Progenitor cell of endocrine pancreas (in vitro differentiated cells): Measurements from ENCODE around the gene OR12D1. TPM values are rescaled to one million over a fixed set of nuclear protein-coding genes. Genes with fewer than 3 reads are reported as not detected.

Source experiments
- DNase-seq: peaks from one replicate; pipeline ENCODE4 v3.0.0; 2021; ENCODE audit warnings: low spot score; ENCODE audit not compliant: unreplicated experiment
- H3K27ac Mint-ChIP-seq: 2 replicates; pipeline ENCODE4 v1.8.0; 2021; ENCODE audit warnings: mild to moderate bottlenecking, moderate library complexity, mixed read lengths
- H3K27me3 Mint-ChIP-seq: 2 replicates; pipeline ENCODE4 v1.8.0; 2021; ENCODE audit warnings: mixed read lengths
- H3K36me3 Mint-ChIP-seq: 2 replicates; pipeline ENCODE4 v1.8.0; 2022; ENCODE audit warnings: mixed read lengths; ENCODE audit not compliant: insufficient read depth
- H3K4me1 Mint-ChIP-seq: 2 replicates; pipeline ENCODE4 v1.8.0; 2021; ENCODE audit warnings: low read depth, mixed read lengths
- H3K4me3 Mint-ChIP-seq: 2 replicates; pipeline ENCODE4 v1.8.0; 2021; ENCODE audit warnings: low read depth, mild to moderate bottlenecking, moderate library complexity, mixed read lengths
- H3K9me3 Mint-ChIP-seq: 2 replicates; pipeline ENCODE4 v1.8.0; 2021; ENCODE audit warnings: low read depth, mixed read lengths
- CTCF ChIP-seq: fragments of 200-600 bp; sonication (generic); IDR thresholded peaks from one replicate; pipeline ENCODE4 v1.5.0; 2021; ENCODE audit warnings: antibody characterized with exemption, mild to moderate bottlenecking; ENCODE audit not compliant: unreplicated experiment
- total RNA-seq: library from RNA; stranded (reverse); gene quantifications from 2 replicates; pipeline ENCODE4 v1.2.1, GENCODE V29; 2021

OR12D1 gene
- total RNA-seq, 1 donor from 2014 or later, result not detected

- Mint-ChIP-seq H3K4me3 (no peak overlapping the region), H3K36me3 (no peaks in the 10 kb centered on the region), H3K27ac (no peak overlapping the region), H3K9me3 (no peaks in the 10 kb centered on the region), H3K4me1 (peaks cover 4% of the 10 kb centered on the region), H3K27me3 (peaks cover 13% of the 10 kb centered on the region)
- no peak for DNase-seq
- TF ChIP-seq CTCF, result no peak
These were observed 50.6 kb downstream of the OR12D1 start for GRCh38 chr6:29465279-29465678.

- H3K27me3 Mint-ChIP-seq, result peaks cover 13% of the 10 kb centered on the region
- H3K36me3 Mint-ChIP-seq, result no peaks in the 10 kb centered on the region
- TF ChIP-seq CTCF, result no peak
- H3K9me3 Mint-ChIP-seq, result no peaks in the 10 kb centered on the region
- peaks cover 4% of the 10 kb centered on the region for H3K4me1 Mint-ChIP-seq
- no peak for DNase-seq
- no peak overlapping the region for H3K27ac Mint-ChIP-seq
- no peak overlapping the region for H3K4me3 Mint-ChIP-seq
These were observed 51.1 kb downstream of the OR12D1 start for GRCh38 chr6:29465801-29466200.

GRCh38 chr6:29466241-29466640, 51.5 kb downstream of the OR12D1 start:
- Mint-ChIP-seq H3K4me3 (no peak overlapping the region), H3K36me3 (no peaks in the 10 kb centered on the region), H3K9me3 (no peaks in the 10 kb centered on the region), H3K4me1 (no peaks in the 10 kb centered on the region), H3K27ac (no peak overlapping the region), H3K27me3 (peaks cover 13% of the 10 kb centered on the region)
- no peak for TF ChIP-seq CTCF
- no peak for DNase-seq

Other genes with a start within 250 kb of the OR12D1 start
- gene OR2J2, start 244.0 kb upstream of the OR12D1 start, total RNA-seq, result not detected in 2 replicates
- gene OR14J1, start 113.2 kb upstream of the OR12D1 start, total RNA-seq, result not detected in 2 replicates
- gene OR5V1, start 46.1 kb upstream of the OR12D1 start, total RNA-seq, result not detected in 2 replicates
- gene OR12D3, start 39.6 kb upstream of the OR12D1 start, total RNA-seq, result not detected in 2 replicates
- gene OR12D2, start 19.3 kb upstream of the OR12D1 start, total RNA-seq, result not detected in 2 replicates
- gene OR10C1, start 24.4 kb downstream of the OR12D1 start, total RNA-seq, result not detected in 2 replicates
- gene OR11A1, start 42.1 kb downstream of the OR12D1 start, total RNA-seq, result not detected in 2 replicates
- not detected in 2 replicates for gene OR2H1, start 42.2 kb downstream of the OR12D1 start, total RNA-seq
- gene MAS1L, start 73.0 kb downstream of the OR12D1 start, total RNA-seq, result not detected in 2 replicates
- gene UBD, start 144.8 kb downstream of the OR12D1 start, total RNA-seq, result 1.9 and 2.6 TPM in 2 replicates
- gene OR2H2, start 170.2 kb downstream of the OR12D1 start, total RNA-seq, result not detected in 2 replicates
- 120 and 127 TPM in 2 replicates for gene GABBR1, start 218.3 kb downstream of the OR12D1 start, total RNA-seq
- not detected in 2 replicates for gene MOG, start 242.2 kb downstream of the OR12D1 start, total RNA-seq